HepG2 (cell line): ENCODE measurements around the gene TK1. TPM values are rescaled to one million over a fixed set of nuclear protein-coding genes. Genes with fewer than 3 reads are reported as not detected.

ENCODE experiments used
- ASH2L ChIP-seq: fragments of 300-600, 200-600 bp; sonication (generic); IDR thresholded peaks from 2 replicates; pipeline ENCODE4 v1.7.0; 2017; ENCODE audit warnings: low read depth, mild to moderate bottlenecking, moderate library complexity, mixed read lengths, low read length; ENCODE audit not compliant: insufficient read length
- CEBPG ChIP-seq: IDR thresholded peaks from 2 replicates; pipeline ENCODE4 v1.6.1; 2016
- HIVEP1 ChIP-seq: sonication (generic); formaldehyde crosslinking; IDR thresholded peaks from 2 replicates; pipeline ENCODE4 v1.4.0; 2020; ENCODE audit warnings: mild to moderate bottlenecking, missing genetic modification reagents
- HNRNPK ChIP-seq: fragments of 200-400 bp; formaldehyde crosslinking; IDR thresholded peaks from 2 replicates; pipeline ENCODE4 v1.6.1; 2018; ENCODE audit warnings: low read length, low read depth, moderate library complexity, mild to moderate bottlenecking; ENCODE audit not compliant: poor library complexity, severe bottlenecking
- IKZF1 ChIP-seq: fragments of 450-650 bp; IDR thresholded peaks from 2 replicates; pipeline ENCODE4 v1.7.1; 2016
- KAT7 ChIP-seq: IDR thresholded peaks from 2 replicates; pipeline ENCODE4 v1.6.1; 2018; ENCODE audit warnings: borderline replicate concordance, missing compliant biosample characterization
- KLF9 ChIP-seq: IDR thresholded peaks from 2 replicates; pipeline ENCODE4 v1.6.1; 2016; ENCODE audit warnings: low read depth
- LCORL ChIP-seq, 2 experiments: fragments of 450-650 bp in 1 of 2; sonication (generic) in 1 of 2; formaldehyde crosslinking in 1 of 2; IDR thresholded peaks; 2 replicates each; pipeline versions ENCODE4 v1.5.0 to v1.6.1; 2017 to 2020; ENCODE audit warnings: antibody characterized with exemption in 1 of 2, missing genetic modification reagents in 1 of 2
- MATR3 ChIP-seq: sonication (generic); formaldehyde crosslinking; IDR thresholded peaks from 2 replicates; pipeline ENCODE4 v1.4.0; 2020; ENCODE audit warnings: missing genetic modification reagents
- MBNL3 ChIP-seq: fragments of 250-450 bp; sonication (Bioruptor Pico); conservative IDR thresholded peaks from 2 replicates; pipeline ENCODE4 v1.8.0; 2022; ENCODE audit warnings: mild to moderate bottlenecking, inconsistent platforms
- MTA1 ChIP-seq: sonication (generic); formaldehyde crosslinking; IDR thresholded peaks from 2 replicates; pipeline ENCODE4 v1.4.0; 2020; ENCODE audit warnings: missing genetic modification reagents, mild to moderate bottlenecking, borderline replicate concordance
- MTF1 ChIP-seq: sonication (generic); formaldehyde crosslinking; IDR thresholded peaks from 2 replicates; pipeline ENCODE4 v1.5.0; 2020; ENCODE audit warnings: missing genetic modification reagents
- MXD1 ChIP-seq: sonication (generic); formaldehyde crosslinking; IDR thresholded peaks from 2 replicates; pipeline ENCODE4 v1.4.0; 2020; ENCODE audit warnings: mild to moderate bottlenecking, missing genetic modification reagents
- NCOA1 ChIP-seq: sonication (generic); formaldehyde crosslinking; IDR thresholded peaks from 2 replicates; pipeline ENCODE4 v1.9.0; 2021; ENCODE audit warnings: missing genetic modification reagents
- ONECUT2 ChIP-seq: sonication (generic); formaldehyde crosslinking; IDR thresholded peaks from 2 replicates; pipeline ENCODE4 v1.4.0; 2020; ENCODE audit warnings: missing genetic modification reagents
- RAD51 ChIP-seq: fragments of 450-650 bp; IDR thresholded peaks from 2 replicates; pipeline ENCODE4 v1.6.1; 2016; ENCODE audit warnings: borderline replicate concordance
- RBM22 ChIP-seq: fragments of 200-400 bp; formaldehyde crosslinking; optimal IDR thresholded peaks from 2 replicates; pipeline ENCODE3; 2017; ENCODE audit warnings: mild to moderate bottlenecking, low read length, moderate library complexity
- RFXAP ChIP-seq: sonication (generic); formaldehyde crosslinking; IDR thresholded peaks from 2 replicates; pipeline ENCODE4 v1.4.0; 2020; ENCODE audit warnings: missing genetic modification reagents, borderline replicate concordance
- RXRA ChIP-seq: sonication (generic); formaldehyde crosslinking; IDR thresholded peaks from 2 replicates; pipeline ENCODE4 v1.5.1; 2020; ENCODE audit warnings: missing genetic modification reagents
- SMARCE1 ChIP-seq: fragments of 450-650 bp; IDR thresholded peaks from 2 replicates; pipeline ENCODE4 v1.6.1; 2017; ENCODE audit warnings: borderline replicate concordance
- SNAPC2 ChIP-seq: sonication (generic); formaldehyde crosslinking; IDR thresholded peaks from 2 replicates; pipeline ENCODE4 v1.8.1; 2022; ENCODE audit warnings: mild to moderate bottlenecking, missing genetic modification reagents
- SRSF9 ChIP-seq: fragments of 200-400 bp; formaldehyde crosslinking; IDR thresholded peaks from 2 replicates; pipeline ENCODE4 v1.6.1; 2018; ENCODE audit warnings: borderline replicate concordance, mild to moderate bottlenecking, low read depth, low read length; ENCODE audit not compliant: insufficient read depth, poor library complexity, severe bottlenecking
- ZNF160 ChIP-seq: sonication (generic); formaldehyde crosslinking; IDR thresholded peaks from 2 replicates; pipeline ENCODE4 v1.8.0; 2022; ENCODE audit warnings: mild to moderate bottlenecking, inconsistent platforms, missing genetic modification reagents
- ZNF740 ChIP-seq: sonication (generic); formaldehyde crosslinking; IDR thresholded peaks from 2 replicates; pipeline ENCODE4 v1.4.0; 2020; ENCODE audit warnings: missing genetic modification reagents
- polyA plus RNA-seq, 8 experiments: library from polyadenylated mRNA; depleted of rRNA in 3 of 8; stranded (reverse) in 7 of 8; unstranded in 1 of 8; fragments of >200 nt; fragmentation: Illumina TruSeq in 4 of 8; extraction: Trizol in 4 of 8; gene quantifications; 2 replicates each; pipeline versions ENCODE4 v1.2.1 to v1.2.3, GENCODE V29; 2011 to 2016; ENCODE audit warnings: low read depth in 4 of 8, missing spikeins in 1 of 8, mixed read lengths in 1 of 8; ENCODE audit not compliant: insufficient read depth in 1 of 8
- total RNA-seq, 5 experiments: library from RNA; depleted of rRNA; stranded (reverse); fragments of >200 nt; fragmentation: Illumina TruSeq; extraction: Trizol; gene quantifications; 2 replicates each; pipeline ENCODE4 v1.2.3, GENCODE V29; 2016; ENCODE audit warnings: low read depth in 1 of 5
- TF ChIP-seq, protein P1 (sequence below): conservative IDR thresholded peaks from 2 replicates; pipeline ENCODE4 v1.6.1; 2018; ENCODE audit warnings: missing genetic modification reagents
- TF ChIP-seq, protein P2 (sequence below): IDR thresholded peaks from 2 replicates; pipeline ENCODE4 v1.6.1; 2016; ENCODE audit warnings: low read depth

Gene TK1
- total and polyA plus RNA-seq, 2 of the 13 experiments (the other 11 are each of a cell fraction or from before 2014, with no cell fraction given), result 45.0 to 96.0 TPM

DNA sequence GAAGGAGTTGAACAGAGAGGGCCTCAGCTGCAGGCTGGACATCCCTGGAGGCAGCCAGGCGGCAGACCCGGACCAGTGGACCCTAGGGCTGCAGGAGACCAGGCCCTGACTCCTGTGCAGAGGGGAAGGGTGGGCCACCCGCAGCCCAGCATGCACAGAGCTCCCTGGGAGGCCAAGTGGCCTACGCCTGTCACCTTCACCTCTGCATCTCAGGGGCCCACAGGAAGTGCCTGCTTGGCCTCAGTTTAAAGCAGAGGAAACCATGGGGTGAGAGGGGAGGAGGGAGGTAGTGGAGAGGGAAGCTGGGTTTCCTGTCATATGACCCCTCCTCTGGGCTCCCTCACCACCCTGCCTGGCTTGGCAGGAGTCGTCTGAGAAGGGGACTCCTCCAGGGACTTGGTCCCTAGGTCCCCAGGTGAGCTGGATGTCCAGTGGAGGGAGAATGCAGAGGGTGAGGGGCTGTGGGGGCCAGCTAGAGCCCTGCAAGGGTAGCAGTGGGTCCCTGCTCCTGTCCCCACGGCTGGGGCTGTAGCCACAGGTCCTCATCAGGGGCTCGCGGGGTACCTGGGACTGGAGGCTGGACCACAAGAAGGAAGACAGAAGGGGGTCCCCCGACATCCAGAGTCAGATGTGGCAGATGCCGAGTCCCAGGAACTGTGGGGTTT lies 56.3 kb downstream of the TK1 start, which contains the start of gene TMC8 (continued):
- TF ChIP-seq MATR3 (CRISPR knock-in tag) (no peak), MXD1 (no peak), CEBPG (CRISPR knock-in tag) (no peak), IKZF1 (no peak), KLF9 (CRISPR knock-in tag) (peak; percentile 23; the same call in 1 of the 2 replicates), RFXAP (CRISPR knock-in tag) (no peak), RXRA (CRISPR knock-in tag) (no peak), MBNL3 (CRISPR knock-in tag) (no peak), SMARCE1 (no peak), HNRNPK (no peak), SNAPC2 (no peak), ONECUT2 (CRISPR knock-in tag) (no peak), NCOA1 (CRISPR knock-in tag) (no peak), RBM22 (no peak), HIVEP1 (CRISPR knock-in tag) (no peak), ZNF740 (CRISPR knock-in tag) (no peak), MTA1 (no peak), ZNF160 (no peak), ASH2L (no peak), MTF1 (CRISPR knock-in tag) (no peak), LCORL (IDR thresholded peaks at IDR 0.05) (no peak), LCORL (CRISPR knock-in tag; IDR thresholded peaks at IDR 0.05) (peak; percentile 73), RAD51 (no peak), SRSF9 (no peak), KAT7 (CRISPR knock-in tag) (no peak)
- TF ChIP-seq, protein P1, sequence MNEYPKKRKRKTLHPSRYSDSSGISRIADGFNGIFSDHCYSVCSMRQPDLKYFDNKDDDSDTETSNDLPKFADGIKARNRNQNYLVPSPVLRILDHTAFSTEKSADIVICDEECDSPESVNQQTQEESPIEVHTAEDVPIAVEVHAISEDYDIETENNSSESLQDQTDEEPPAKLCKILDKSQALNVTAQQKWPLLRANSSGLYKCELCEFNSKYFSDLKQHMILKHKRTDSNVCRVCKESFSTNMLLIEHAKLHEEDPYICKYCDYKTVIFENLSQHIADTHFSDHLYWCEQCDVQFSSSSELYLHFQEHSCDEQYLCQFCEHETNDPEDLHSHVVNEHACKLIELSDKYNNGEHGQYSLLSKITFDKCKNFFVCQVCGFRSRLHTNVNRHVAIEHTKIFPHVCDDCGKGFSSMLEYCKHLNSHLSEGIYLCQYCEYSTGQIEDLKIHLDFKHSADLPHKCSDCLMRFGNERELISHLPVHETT, result no peak
- TF ChIP-seq, protein P2, sequence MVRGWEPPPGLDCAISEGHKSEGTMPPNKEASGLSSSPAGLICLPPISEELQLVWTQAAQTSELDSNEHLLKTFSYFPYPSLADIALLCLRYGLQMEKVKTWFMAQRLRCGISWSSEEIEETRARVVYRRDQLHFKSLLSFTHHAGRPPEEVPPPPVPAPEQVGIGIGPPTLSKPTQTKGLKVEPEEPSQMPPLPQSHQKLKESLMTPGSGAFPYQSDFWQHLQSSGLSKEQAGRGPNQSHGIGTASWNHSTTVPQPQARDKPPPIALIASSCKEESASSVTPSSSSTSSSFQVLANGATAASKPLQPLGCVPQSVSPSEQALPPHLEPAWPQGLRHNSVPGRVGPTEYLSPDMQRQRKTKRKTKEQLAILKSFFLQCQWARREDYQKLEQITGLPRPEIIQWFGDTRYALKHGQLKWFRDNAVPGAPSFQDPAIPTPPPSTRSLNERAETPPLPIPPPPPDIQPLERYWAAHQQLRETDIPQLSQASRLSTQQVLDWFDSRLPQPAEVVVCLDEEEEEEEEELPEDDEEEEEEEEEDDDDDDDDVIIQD (CRISPR knock-in tag), result no peak
